CD14-positive monocyte (primary cell): ENCODE measurements around the gene FBXL5. TPM values are rescaled to one million over a fixed set of nuclear protein-coding genes. Genes with fewer than 3 reads are reported as not detected.

Experiments used
- DNase-seq, 3 donors: peaks; one replicate each; pipeline ENCODE4 v3.0.0-alpha.2; 2011 to 2022
- H2AFZ ChIP-seq: 2 replicates; pipeline ENCODE4 v1.6.0; 2012; ENCODE audit warnings: mild to moderate bottlenecking, low read depth, low read length, inconsistent platforms; ENCODE audit not compliant: insufficient read depth, poor library complexity, severe bottlenecking
- H3K27ac ChIP-seq, 2 donors: 1 replicate in 1 of 2; 2 replicates in 1 of 2; pipeline ENCODE4 v1.5.1; 2012 to 2013; ENCODE audit warnings: low read length in 2 of 2, control low read depth in 1 of 2, inconsistent platforms in 1 of 2, low read depth in 1 of 2, mild to moderate bottlenecking in 1 of 2
- H3K27me3 ChIP-seq, 2 donors: one replicate each; pipeline versions ENCODE4 v1.6.0 to v1.6.1; 2011 to 2013; ENCODE audit warnings: low read length in 2 of 2; ENCODE audit not compliant: control insufficient read depth in 2 of 2, insufficient read depth in 2 of 2
- H3K36me3 ChIP-seq, 2 donors: replicated peaks in 1 of 2; 1 replicate in 1 of 2; 2 replicates in 1 of 2; pipeline versions ENCODE4 v1.5.1 to v1.6.1; 2012 to 2013; ENCODE audit warnings: low read length in 2 of 2, control low read depth in 1 of 2, inconsistent platforms in 1 of 2, mild to moderate bottlenecking in 1 of 2; ENCODE audit not compliant: insufficient read depth in 2 of 2, control insufficient read depth in 1 of 2
- H3K4me1 ChIP-seq, 2 donors: 1 replicate in 1 of 2; 2 replicates in 1 of 2; pipeline versions ENCODE4 v1.5.1 to v1.6.1; 2012 to 2013; ENCODE audit warnings: low read length in 2 of 2, control low read depth in 1 of 2, inconsistent platforms in 1 of 2, mild to moderate bottlenecking in 1 of 2, moderate library complexity in 1 of 2; ENCODE audit not compliant: insufficient read depth in 2 of 2, control insufficient read depth in 1 of 2
- H3K4me2 ChIP-seq: replicated peaks from 2 replicates; pipeline ENCODE3; 2012; ENCODE audit warnings: low read length, moderate library complexity, mild to moderate bottlenecking; ENCODE audit not compliant: poor library complexity, severe bottlenecking; ENCODE audit errors: extremely low read depth
- H3K4me3 ChIP-seq, 3 experiments: fragments of 200-600 bp in 1 of 3; sonication (generic) in 1 of 3; replicated peaks in 1 of 3; 1 replicate in 2 of 3; 2 replicates in 1 of 3; pipeline ENCODE4 v1.5.1; 2011 to 2013; ENCODE audit warnings: low read length in 3 of 3, mild to moderate bottlenecking in 3 of 3, control low read depth in 2 of 3, low read depth in 2 of 3, inconsistent platforms in 1 of 3, moderate library complexity in 1 of 3
- H3K79me2 ChIP-seq: 2 replicates; pipeline ENCODE4 v1.6.0; 2012; ENCODE audit warnings: mild to moderate bottlenecking, control low read depth, inconsistent platforms, low read length, moderate library complexity; ENCODE audit not compliant: insufficient read depth
- H3K9ac ChIP-seq: 2 replicates; pipeline ENCODE4 v1.6.0; 2017; ENCODE audit warnings: low read length, mild to moderate bottlenecking; ENCODE audit not compliant: insufficient read depth, poor library complexity, severe bottlenecking
- H3K9me3 ChIP-seq, 2 donors: replicated peaks in 1 of 2; 1 replicate in 1 of 2; 2 replicates in 1 of 2; pipeline versions ENCODE4 v1.5.1 to v1.6.1; 2012 to 2013; ENCODE audit warnings: low read length in 2 of 2, control low read depth in 1 of 2; ENCODE audit not compliant: control insufficient read depth in 1 of 2, insufficient read depth in 1 of 2
- H4K20me1 ChIP-seq: 2 replicates; pipeline ENCODE4 v1.6.0; 2012; ENCODE audit warnings: mild to moderate bottlenecking, low read length, control low read depth, moderate library complexity; ENCODE audit not compliant: insufficient read depth
- H3K27ac Mint-ChIP-seq, 7 donors: one replicate each; pipeline ENCODE4 v1.8.0; 2020; ENCODE audit warnings: mild to moderate bottlenecking in 7 of 7, mixed read lengths in 7 of 7, moderate library complexity in 6 of 7, inconsistent platforms in 2 of 7
- H3K27me3 Mint-ChIP-seq, 3 donors: one replicate each; pipeline ENCODE4 v1.8.0; 2021 to 2022; ENCODE audit warnings: low read depth in 3 of 3, mild to moderate bottlenecking in 3 of 3, mixed read lengths in 3 of 3, moderate library complexity in 3 of 3, inconsistent platforms in 1 of 3
- H3K36me3 Mint-ChIP-seq, 2 donors: one replicate each; pipeline ENCODE4 v1.8.0; 2020; ENCODE audit warnings: mixed read lengths in 2 of 2, inconsistent platforms in 1 of 2, mild to moderate bottlenecking in 1 of 2
- H3K4me1 Mint-ChIP-seq: one replicate; pipeline ENCODE4 v1.8.0; 2020; ENCODE audit warnings: mild to moderate bottlenecking, mixed read lengths
- H3K4me3 Mint-ChIP-seq, 2 donors: one replicate each; pipeline ENCODE4 v1.8.0; 2020; ENCODE audit warnings: mild to moderate bottlenecking in 2 of 2, mixed read lengths in 2 of 2, moderate library complexity in 1 of 2
- H3K9me3 Mint-ChIP-seq, 7 donors: one replicate each; pipeline ENCODE4 v1.8.0; 2020 to 2022; ENCODE audit warnings: mixed read lengths in 7 of 7, mild to moderate bottlenecking in 6 of 7, moderate library complexity in 6 of 7, inconsistent platforms in 2 of 7
- WGBS: methylation state at CpG from one replicate; pipeline ENCODE4 v1.1.5; 2013; ENCODE audit warnings: missing lambda C conversion rate; ENCODE audit not compliant: insufficient coverage; 5-methylcytosine and 5-hydroxymethylcytosine counted together
- intact Hi-C, 2 donors: fragments of 100-400 bp; cut with micrococcal nuclease; formaldehyde crosslinking; loops; one replicate each; pipeline versions ENCODE4 v1.15.0 to v1.15.1; 2023
- polyA minus RNA-seq: library from RNA; depleted of rRNA, polyadenylated mRNA; stranded (reverse); fragments of >200 nt; gene quantifications from 2 replicates; pipeline ENCODE4 v1.2.3, GENCODE V29; 2012
- polyA plus RNA-seq, 3 donors: library from polyadenylated mRNA; depleted of rRNA in 1 of 3; unstranded in 2 of 3; stranded (reverse) in 1 of 3; fragments of 300-500 nt in 2 of 3; fragments of >200 nt in 1 of 3; fragmentation: Illumina TruSeq in 2 of 3; gene quantifications; 1 replicate in 2 of 3; 2 replicates in 1 of 3; pipeline ENCODE4 v1.2.3, GENCODE V29; 2012 to 2021
- total RNA-seq, 12 experiments: library from RNA in 1 of 12; stranded (reverse) in 1 of 12; fragments of 120-200 nt in 1 of 12; gene quantifications; one replicate each; pipeline ENCODE4 v1.2.4 and lab custom pipeline; 2013 to 2026; ENCODE audit warnings: mixed read lengths in 6 of 12, inconsistent platforms in 1 of 12
- TF ChIP-seq, protein P1 (sequence below): fragments of 200-600 bp; IDR thresholded peaks from one replicate; pipeline ENCODE4 v1.8.0; 2022; ENCODE audit warnings: antibody characterized with exemption, mild to moderate bottlenecking

The FBXL5 gene
- total RNA-seq (2013) = 496 TPM
- polyA plus RNA-seq = 100 to 1,000 TPM; 172 to 518 (median 484) TPM
- polyA minus RNA-seq = 173 and 211 TPM in 2 replicates
- 136 to 638 (median 407) reads per million in 11 experiments for total RNA-seq (lab: John Stamatoyannopoulos, UW)

- no peaks in the 10 kb centered on the region for H3K27me3 Mint-ChIP-seq
- Histone ChIP-seq H3K36me3 (no peaks in the 10 kb centered on the region), H3K4me2 (peak within 1 kb of the TSS; percentile 97), H4K20me1 (peaks cover 26% of the 10 kb centered on the region), H3K27ac (peak within 1 kb of the TSS; percentile 97 to 100), H3K27me3 (no peaks in the 10 kb centered on the region), H3K4me1 (peaks cover 58 to 83% of the 10 kb centered on the region in 2 donors), H3K4me3 (peak within 1 kb of the TSS; percentile 72 to 98 (median 95)), H3K9me3 (no peaks in the 10 kb centered on the region), H2AFZ (peak within 1 kb of the TSS; percentile 90), H3K79me2 (peaks cover 93% of the 10 kb centered on the region), H3K9ac (peak within 1 kb of the TSS; percentile 86)
- peaks cover 13 to 27% of the 10 kb centered on the region in 2 donors for H3K36me3 Mint-ChIP-seq
- peak; percentile 77 to 90 (median 86) for DNase-seq
- intact Hi-C loops = loop anchor here (5.0 kb wide), 2 partner anchors 37 to 653 kb away; partner anchors contain the start of gene CPEB2 (in 1 of the 2)
- H3K4me3 Mint-ChIP-seq = peak within 1 kb of the TSS; percentile 99 to 100
- H3K4me1 Mint-ChIP-seq = peaks cover 64% of the 10 kb centered on the region
- 14% methylated on average over 79 of the region's 85 CpGs for WGBS
- H3K27ac Mint-ChIP-seq = peak within 1 kb of the TSS; percentile 97 to 99 (median 99)
- TF ChIP-seq, protein P1, sequence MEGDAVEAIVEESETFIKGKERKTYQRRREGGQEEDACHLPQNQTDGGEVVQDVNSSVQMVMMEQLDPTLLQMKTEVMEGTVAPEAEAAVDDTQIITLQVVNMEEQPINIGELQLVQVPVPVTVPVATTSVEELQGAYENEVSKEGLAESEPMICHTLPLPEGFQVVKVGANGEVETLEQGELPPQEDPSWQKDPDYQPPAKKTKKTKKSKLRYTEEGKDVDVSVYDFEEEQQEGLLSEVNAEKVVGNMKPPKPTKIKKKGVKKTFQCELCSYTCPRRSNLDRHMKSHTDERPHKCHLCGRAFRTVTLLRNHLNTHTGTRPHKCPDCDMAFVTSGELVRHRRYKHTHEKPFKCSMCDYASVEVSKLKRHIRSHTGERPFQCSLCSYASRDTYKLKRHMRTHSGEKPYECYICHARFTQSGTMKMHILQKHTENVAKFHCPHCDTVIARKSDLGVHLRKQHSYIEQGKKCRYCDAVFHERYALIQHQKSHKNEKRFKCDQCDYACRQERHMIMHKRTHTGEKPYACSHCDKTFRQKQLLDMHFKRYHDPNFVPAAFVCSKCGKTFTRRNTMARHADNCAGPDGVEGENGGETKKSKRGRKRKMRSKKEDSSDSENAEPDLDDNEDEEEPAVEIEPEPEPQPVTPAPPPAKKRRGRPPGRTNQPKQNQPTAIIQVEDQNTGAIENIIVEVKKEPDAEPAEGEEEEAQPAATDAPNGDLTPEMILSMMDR = no peak
- H3K9me3 Mint-ChIP-seq = no peaks in the 10 kb centered on the region
Measured at GRCh38 chr4:15655223-15656037, at the start of gene FBXL5. Gene FBXL5 (minus strand): TSS chr4:15655357. CDS start chr4:15655287, 70 bp downstream.

DNA sequence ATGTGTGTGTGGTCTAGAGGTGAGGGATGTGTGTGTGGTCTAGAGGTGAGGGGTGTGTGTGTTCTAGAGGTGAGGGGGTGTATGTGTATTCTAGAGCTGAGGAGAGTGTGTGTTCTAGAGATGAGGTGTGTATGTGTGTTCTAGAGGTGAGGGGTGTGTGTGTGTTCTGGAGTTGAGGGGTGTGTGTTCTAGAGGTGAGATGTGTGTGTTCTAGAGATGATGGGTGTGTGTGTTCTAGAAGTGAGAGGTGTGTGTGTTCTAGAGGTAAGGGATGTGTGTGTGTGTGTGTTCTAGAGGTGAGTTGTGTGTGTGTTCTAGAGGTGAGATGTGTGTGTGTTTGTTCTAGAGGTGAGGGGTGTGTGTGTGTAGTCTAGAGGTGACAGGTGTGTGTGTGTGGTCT lies 49.0 kb upstream of the FBXL5 start:
- peaks cover 0 to 1% (median 1%) of the 10 kb centered on the region in 3 donors for H3K27me3 Mint-ChIP-seq
- intact Hi-C loops = loop anchor here in 1 of 2 donors (5.0 to 10.0 kb wide), 2 partner anchors 52 to 699 kb away; partner anchors contain the start of gene CPEB2

More for the DNA sequence above, 49.0 kb upstream of the FBXL5 start:
- DNase-seq = no peak
- peaks cover 32% of the 10 kb centered on the region for H4K20me1 ChIP-seq
- H3K36me3 ChIP-seq = peaks cover 36 to 42% of the 10 kb centered on the region in 2 donors
- peak overlapping the region; percentile 93 for H3K4me2 ChIP-seq
- H3K4me1 Mint-ChIP-seq = peaks cover 85% of the 10 kb centered on the region
- peak overlapping the region in 1 of 2 donors; percentile 87 for H3K27ac ChIP-seq
- H3K9ac ChIP-seq = peak overlapping the region; percentile 79
- no peak overlapping the region for H2AFZ ChIP-seq
- peaks cover 41 to 48% of the 10 kb centered on the region in 2 donors for H3K36me3 Mint-ChIP-seq
- peak overlapping the region; percentile 6 to 95 (median 76) for H3K27ac Mint-ChIP-seq
- peak overlapping the region; percentile 87 to 97 for H3K4me3 Mint-ChIP-seq
- H3K4me3 ChIP-seq = peak overlapping the region; percentile 60 to 92 (median 63)
- no peaks in the 10 kb centered on the region for H3K9me3 ChIP-seq
- peaks cover 71% of the 10 kb centered on the region for H3K79me2 ChIP-seq
- H3K27me3 ChIP-seq = no peaks in the 10 kb centered on the region
- TF ChIP-seq, protein P1 = no peak
- peaks cover 68 to 82% of the 10 kb centered on the region in 2 donors for H3K4me1 ChIP-seq
- H3K9me3 Mint-ChIP-seq = peaks cover 0 to 9% (median 4%) of the 10 kb centered on the region in 7 donors
